HEK293T (cell line): ENCODE measurements around the gene CMPK1.
A peak's percentile ranks its signal among the peaks of the same experiment; 100 is the strongest.

ENCODE experiments used
- BHLHE40 ChIP-seq: fragments of 450-650 bp; IDR thresholded peaks from 2 replicates; pipeline ENCODE4 v1.6.1; 2016; ENCODE audit warnings: mild to moderate bottlenecking, moderate library complexity, borderline replicate concordance
- CTBP1 ChIP-seq: fragments of 450-650 bp; IDR thresholded peaks from 2 replicates; pipeline ENCODE4 v1.6.1; 2016; ENCODE audit warnings: borderline replicate concordance
- ELF4 ChIP-seq: fragments of 450-650 bp; IDR thresholded peaks from 2 replicates; pipeline ENCODE4 v1.6.1; 2017; ENCODE audit warnings: antibody characterized with exemption
- FOXK2 ChIP-seq: fragments of 450-650 bp; IDR thresholded peaks from 2 replicates; pipeline ENCODE4 v1.6.1; 2016; ENCODE audit warnings: mild to moderate bottlenecking
- FOXM1 ChIP-seq: fragments of 450-650 bp; IDR thresholded peaks from 2 replicates; pipeline ENCODE4 v1.6.1; 2017; ENCODE audit warnings: mild to moderate bottlenecking, borderline replicate concordance
- HDGF ChIP-seq: fragments of 450-650 bp; IDR thresholded peaks from 2 replicates; pipeline ENCODE4 v1.6.1; 2017; ENCODE audit warnings: antibody characterized with exemption, borderline replicate concordance
- L3MBTL2 ChIP-seq: fragments of 450-650 bp; conservative IDR thresholded peaks from 2 replicates; pipeline ENCODE4 v1.6.1; 2016; ENCODE audit warnings: mild to moderate bottlenecking
- SP1 ChIP-seq: fragments of 450-650 bp; IDR thresholded peaks from 2 replicates; pipeline ENCODE4 v1.6.1; 2017
- TARDBP ChIP-seq: fragments of 450-650 bp; IDR thresholded peaks from 2 replicates; pipeline ENCODE4 v1.6.1; 2016
- ZNF384 ChIP-seq: fragments of 450-650 bp; IDR thresholded peaks from 2 replicates; pipeline ENCODE4 v1.6.1; 2016

GRCh38 chr1:47313915-47314664 lies 19.5 kb upstream of the CMPK1 start, which contains the start of gene STIL:
- TF ChIP-seq SP1 (no peak), FOXK2 (no peak), L3MBTL2 (no peak), FOXM1 (peak; percentile 74), CTBP1 (peak; percentile 48; the same call in 1 of the 2 replicates), TARDBP (no peak), ZNF384 (no peak), BHLHE40 (no peak), ELF4 (peak; percentile 87), HDGF (no peak)
